Measurements from ENCODE around the gene AGPAT3.

DNA sequence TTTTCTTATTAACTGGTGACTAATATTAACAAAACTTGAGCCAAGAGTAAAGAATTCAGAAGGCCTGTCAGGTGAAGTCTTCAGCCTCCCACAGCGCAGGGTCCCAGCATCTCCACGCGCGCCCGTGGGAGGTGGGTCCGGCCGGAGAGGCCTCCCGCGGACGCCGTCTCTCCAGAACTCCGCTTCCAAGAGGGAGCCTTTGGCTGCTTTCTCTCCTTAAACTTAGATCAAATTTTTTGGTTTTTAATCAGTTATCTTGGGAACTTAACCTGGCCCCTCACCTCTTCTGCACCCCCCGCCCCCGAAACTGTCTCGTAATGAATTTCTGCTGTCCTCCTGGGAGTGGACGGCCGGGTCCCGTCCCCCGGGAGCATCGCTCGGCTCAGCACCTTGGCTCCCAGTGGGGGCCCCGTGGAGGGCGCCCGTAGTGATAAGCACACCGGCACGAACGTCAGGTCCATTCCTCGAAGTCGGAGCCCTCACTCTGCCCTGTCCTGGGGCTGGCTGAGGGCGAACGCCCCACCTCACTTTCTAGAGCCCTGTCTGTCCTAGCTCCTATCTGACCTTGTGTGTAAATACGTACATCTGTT, 117.6 kb downstream of the AGPAT3 start:
- TF ChIP-seq FOXM1 (IDR thresholded peaks at IDR 0.05; ENCODE audit: low read depth, low read length) (no peak), EP300 (IDR thresholded peaks at IDR 0.05; ENCODE audit: borderline replicate concordance in 1 of 2, control insufficient read depth in 1 of 2, low read depth in 2 of 2, low read length in 2 of 2) (no peak), POLR2AphosphoS5 (IDR thresholded peaks at IDR 0.05; ENCODE audit: low read length) (no peak), CEBPB (IDR thresholded peaks at IDR 0.05; ENCODE audit: borderline replicate concordance in 1 of 2, low read depth in 2 of 2, low read length in 2 of 2) (no peak), YY1 (IDR thresholded peaks at IDR 0.05; ENCODE audit: low read depth, low read length) (no peak), ELK1 (IDR thresholded peaks at IDR 0.05; ENCODE audit: low read depth, low read length) (no peak), RAD21 (IDR thresholded peaks at IDR 0.05; ENCODE audit: insufficient read depth, low read depth, low read length) (no peak), KAT2A (conservative IDR thresholded peaks at IDR 0.05; ENCODE audit: control insufficient read depth, low read depth, low read length) (no peak), CTCF (IDR thresholded peaks at IDR 0.05 in 2 of 3, conservative IDR thresholded peaks at IDR 0.05 in 1 of 3; ENCODE audit: control insufficient read depth in 2 of 3, extremely low read depth in 1 of 3, insufficient read depth in 1 of 3, low read depth in 3 of 3, low read length in 3 of 3) (no peak)
- TF ChIP-seq, protein P1, sequence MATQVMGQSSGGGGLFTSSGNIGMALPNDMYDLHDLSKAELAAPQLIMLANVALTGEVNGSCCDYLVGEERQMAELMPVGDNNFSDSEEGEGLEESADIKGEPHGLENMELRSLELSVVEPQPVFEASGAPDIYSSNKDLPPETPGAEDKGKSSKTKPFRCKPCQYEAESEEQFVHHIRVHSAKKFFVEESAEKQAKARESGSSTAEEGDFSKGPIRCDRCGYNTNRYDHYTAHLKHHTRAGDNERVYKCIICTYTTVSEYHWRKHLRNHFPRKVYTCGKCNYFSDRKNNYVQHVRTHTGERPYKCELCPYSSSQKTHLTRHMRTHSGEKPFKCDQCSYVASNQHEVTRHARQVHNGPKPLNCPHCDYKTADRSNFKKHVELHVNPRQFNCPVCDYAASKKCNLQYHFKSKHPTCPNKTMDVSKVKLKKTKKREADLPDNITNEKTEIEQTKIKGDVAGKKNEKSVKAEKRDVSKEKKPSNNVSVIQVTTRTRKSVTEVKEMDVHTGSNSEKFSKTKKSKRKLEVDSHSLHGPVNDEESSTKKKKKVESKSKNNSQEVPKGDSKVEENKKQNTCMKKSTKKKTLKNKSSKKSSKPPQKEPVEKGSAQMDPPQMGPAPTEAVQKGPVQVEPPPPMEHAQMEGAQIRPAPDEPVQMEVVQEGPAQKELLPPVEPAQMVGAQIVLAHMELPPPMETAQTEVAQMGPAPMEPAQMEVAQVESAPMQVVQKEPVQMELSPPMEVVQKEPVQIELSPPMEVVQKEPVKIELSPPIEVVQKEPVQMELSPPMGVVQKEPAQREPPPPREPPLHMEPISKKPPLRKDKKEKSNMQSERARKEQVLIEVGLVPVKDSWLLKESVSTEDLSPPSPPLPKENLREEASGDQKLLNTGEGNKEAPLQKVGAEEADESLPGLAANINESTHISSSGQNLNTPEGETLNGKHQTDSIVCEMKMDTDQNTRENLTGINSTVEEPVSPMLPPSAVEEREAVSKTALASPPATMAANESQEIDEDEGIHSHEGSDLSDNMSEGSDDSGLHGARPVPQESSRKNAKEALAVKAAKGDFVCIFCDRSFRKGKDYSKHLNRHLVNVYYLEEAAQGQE (IDR thresholded peaks at IDR 0.05; ENCODE audit: low read depth, low read length), result no peak
- TF ChIP-seq, protein P2, sequence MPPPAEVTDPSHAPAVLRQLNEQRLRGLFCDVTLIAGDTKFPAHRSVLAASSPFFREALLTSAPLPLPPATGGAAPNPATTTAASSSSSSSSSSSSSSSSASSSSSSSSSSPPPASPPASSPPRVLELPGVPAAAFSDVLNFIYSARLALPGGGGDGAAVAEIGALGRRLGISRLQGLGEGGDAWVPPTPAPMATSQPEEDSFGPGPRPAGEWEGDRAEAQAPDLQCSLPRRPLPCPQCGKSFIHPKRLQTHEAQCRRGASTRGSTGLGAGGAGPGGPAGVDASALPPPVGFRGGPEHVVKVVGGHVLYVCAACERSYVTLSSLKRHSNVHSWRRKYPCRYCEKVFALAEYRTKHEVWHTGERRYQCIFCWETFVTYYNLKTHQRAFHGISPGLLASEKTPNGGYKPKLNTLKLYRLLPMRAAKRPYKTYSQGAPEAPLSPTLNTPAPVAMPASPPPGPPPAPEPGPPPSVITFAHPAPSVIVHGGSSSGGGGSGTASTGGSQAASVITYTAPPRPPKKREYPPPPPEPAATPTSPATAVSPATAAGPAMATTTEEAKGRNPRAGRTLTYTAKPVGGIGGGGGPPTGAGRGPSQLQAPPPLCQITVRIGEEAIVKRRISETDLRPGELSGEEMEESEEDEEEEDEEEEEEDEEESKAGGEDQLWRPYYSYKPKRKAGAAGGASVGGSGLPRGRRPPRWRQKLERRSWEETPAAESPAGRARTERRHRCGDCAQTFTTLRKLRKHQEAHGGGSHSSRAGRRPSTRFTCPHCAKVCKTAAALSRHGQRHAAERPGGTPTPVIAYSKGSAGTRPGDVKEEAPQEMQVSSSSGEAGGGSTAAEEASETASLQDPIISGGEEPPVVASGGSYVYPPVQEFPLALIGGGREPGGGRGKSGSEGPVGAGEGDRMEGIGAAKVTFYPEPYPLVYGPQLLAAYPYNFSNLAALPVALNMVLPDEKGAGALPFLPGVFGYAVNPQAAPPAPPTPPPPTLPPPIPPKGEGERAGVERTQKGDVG (CRISPR knock-in tag; IDR thresholded peaks at IDR 0.05), result no peak
